ENCODE measurements around the gene APC.

Gene APC

DNA sequence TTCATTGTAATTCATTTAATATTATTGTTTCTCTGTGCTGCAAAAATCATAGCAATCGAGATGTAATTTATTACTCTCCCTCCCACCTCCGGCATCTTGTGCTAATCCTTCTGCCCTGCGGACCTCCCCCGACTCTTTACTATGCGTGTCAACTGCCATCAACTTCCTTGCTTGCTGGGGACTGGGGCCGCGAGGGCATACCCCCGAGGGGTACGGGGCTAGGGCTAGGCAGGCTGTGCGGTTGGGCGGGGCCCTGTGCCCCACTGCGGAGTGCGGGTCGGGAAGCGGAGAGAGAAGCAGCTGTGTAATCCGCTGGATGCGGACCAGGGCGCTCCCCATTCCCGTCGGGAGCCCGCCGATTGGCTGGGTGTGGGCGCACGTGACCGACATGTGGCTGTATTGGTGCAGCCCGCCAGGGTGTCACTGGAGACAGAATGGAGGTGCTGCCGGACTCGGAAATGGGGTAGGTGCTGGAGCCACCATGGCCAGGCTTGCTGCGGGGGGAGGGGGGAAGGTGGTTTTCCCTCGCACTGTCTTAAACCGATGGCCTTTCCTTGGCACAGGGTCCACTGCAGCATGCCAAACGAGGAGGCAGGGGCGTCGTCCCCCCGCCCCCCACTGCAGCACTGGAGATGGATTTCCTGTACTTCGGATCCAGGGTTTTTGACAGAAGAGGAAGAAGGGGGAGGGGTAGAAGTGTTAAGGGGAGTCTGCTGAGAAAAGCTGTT is at the start of gene APC:
Gene APC, plus strand, starts transcription at position 423 of the 728 bp plus-strand sequence. CDS start 17,006 bp downstream, outside the sequence.
- peak; percentile 50 to 68 for DNase-seq (ENCODE audit: low read depth in 2 of 2)

DNA sequence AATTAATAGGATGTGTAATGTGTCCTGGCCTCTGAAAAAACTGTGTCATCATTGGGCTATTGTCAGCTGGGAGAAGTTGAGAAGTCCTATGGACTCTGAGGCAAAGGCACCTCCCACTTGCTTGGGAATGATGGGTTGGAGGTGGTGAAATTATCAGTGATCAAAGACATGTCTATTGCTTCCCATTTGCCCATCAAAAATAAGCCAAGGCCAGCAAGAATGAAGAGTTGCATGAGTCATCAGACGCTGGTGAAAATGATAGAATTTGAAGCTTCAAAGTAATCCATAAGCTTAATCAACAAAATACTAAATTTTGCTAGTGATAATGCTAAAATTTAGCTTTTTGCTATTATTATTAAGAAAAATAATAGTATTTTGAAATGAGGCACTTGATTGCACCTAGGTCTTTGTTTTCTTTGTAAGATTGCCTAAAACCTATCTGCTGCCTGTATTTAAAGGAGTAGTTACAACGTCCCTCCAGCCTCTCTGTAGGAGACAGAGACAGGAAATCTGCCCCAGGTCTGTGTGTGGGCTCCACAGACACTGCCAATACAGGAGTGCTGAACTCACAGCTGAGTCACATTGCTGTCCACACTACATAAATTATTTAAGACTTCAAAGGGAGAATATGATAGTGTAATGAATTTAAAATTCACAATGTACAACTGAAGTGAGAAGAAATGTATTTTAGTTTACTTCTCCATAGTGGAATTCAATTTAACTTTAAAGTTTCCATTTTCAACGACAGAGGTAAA is 48.4 kb upstream of the APC start:
- DNase-seq (ENCODE audit: low read depth in 2 of 2), result no peak

GRCh38 chr5:112690605-112691338 is 46.9 kb upstream of the APC start:
- no peak for DNase-seq (ENCODE audit: low read depth in 2 of 2)

GRCh38 chr5:112691339-112691680 is 46.4 kb upstream of the APC start:
- DNase-seq (ENCODE audit: low read depth in 2 of 2), result no peak

- no peak for DNase-seq (ENCODE audit: low read depth in 2 of 2)
Observed at GRCh38 chr5:112691758-112692157, 45.9 kb upstream of the APC start.

DNA sequence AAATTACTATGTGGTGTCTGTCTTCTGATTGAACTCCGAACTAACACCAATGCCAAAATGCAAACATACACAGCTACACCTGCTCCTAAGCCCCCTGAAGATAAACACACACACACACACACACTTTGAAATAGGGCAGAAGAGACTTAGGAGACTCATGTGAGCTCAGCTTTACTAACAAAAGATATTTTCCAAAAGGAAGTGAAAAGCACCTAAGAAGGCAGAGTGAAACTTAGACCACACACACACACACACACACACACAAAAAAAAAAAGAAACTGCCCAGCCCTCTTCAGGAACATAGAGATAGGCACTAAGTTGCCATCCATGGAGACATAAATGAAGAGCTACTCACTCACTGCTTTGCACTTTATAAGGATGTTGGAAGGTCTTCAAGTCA is 45.2 kb upstream of the APC start:
- DNase-seq (ENCODE audit: low read depth in 2 of 2), result no peak

GRCh38 chr5:112693301-112693700 is 44.4 kb upstream of the APC start:
- no peak for DNase-seq (ENCODE audit: low read depth in 2 of 2)

DNA sequence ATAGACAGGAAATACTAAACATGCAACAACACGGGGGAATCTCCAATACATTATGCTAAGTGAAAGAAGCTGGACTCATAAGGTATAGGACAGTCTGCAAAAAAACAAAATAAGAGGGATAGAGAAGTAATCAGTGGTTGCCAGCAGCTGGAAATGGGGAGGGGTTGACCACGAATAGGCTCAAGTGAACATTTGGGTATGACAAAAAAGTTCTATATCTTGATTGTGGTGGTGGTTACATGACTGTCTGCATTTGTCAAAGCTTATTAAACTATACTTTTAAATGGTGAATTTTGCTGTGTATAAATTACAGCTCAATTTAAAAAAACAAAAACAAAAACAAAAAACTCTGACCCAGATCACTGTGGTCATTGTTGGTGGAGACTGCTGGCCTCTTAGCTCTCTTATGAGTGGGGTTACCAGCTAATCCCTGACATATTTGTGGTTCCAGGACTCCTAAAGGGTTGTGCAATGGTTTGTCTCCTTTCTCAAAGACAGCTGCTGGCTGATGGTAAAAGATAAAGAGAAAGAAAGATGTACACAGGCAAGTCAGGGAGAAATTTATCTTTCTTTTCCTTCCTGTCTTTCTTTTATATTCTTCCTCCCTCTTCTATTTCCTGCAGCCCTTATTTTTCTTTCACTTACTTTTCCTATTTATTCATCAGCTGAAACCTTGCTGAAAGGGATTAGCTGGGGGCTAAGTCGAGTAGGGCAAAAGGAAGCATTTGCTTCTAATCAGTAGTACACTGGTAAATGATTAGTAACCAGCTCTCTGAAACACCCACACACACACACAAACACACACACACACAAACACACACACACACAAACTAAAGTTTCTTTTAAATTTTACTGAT is 42.6 kb upstream of the APC start:
- DNase-seq (ENCODE audit: low read depth in 2 of 2), result no peak

DNA sequence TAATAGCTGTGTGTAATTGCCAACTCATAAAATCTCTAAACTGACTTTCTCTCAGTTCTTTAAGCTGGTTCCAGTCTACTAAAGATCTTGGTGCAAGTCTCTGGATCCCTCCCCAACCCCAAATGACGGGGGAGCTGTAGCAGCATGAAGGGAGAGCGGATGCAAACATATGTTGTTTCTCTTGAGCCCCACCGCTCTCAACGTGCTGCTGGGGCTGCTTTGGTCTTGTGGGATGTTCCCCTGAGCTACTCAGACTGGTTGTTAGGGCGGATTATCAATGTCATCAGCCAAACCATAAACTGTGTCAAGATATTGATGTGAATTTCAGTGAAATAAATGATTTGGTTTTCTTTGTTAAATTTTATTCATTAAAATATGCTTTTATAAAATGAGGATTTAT is 40.9 kb upstream of the APC start:
- DNase-seq (ENCODE audit: low read depth in 2 of 2), result no peak

DNA sequence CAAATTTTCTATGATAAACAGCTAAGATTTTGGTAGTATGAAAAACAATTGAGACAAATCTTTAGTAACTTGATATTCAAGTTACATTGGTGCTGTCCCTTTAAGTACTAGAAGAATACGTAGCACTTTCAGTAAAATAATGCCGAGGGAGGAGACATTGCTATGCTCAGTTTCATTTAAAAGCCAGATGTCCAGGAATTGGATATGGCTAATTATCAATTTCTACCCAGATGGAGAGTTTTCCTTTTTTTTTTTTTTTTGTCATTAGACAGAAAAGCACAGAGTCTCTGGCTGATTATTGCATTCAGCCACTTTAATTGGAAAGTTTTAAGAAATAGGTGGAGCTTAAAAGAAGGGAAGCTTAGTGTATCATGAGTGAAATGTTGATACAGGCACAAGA is 40.4 kb upstream of the APC start:
- DNase-seq (ENCODE audit: low read depth in 2 of 2), result no peak

GRCh38 chr5:112697833-112698232 is 39.9 kb upstream of the APC start:
- no peak for DNase-seq (ENCODE audit: low read depth in 2 of 2)

GRCh38 chr5:112703866-112704820 is 33.5 kb upstream of the APC start:
- no peak for DNase-seq (ENCODE audit: low read depth in 2 of 2)

DNA sequence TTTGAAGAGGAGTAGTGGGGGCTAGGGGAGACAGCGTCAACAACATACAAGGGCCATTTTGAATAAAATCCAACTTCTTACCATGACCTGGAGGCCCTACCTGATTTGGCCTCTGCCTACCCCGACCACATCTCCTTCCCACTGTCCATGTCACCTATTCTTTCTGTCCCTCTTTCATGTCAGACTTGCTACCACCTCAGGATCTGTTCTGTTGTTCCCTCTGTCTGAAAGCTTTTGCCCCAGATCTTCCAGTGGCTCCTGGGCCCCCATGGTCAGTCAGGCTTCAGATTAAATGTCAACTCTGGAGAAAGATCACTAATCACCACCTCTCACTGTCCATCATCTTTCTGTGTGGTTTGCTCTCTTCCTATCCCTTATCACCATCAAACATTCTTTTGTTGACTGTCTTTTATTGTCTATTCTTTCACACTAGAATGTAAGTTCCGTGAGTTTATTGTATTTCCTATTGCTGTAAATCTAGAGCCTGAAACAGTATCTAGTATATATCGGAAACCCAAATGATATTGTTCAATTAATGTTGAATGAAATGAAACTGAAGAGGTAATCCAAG is 31.2 kb upstream of the APC start:
- DNase-seq (ENCODE audit: low read depth in 2 of 2), result no peak

GRCh38 chr5:112707187-112708102 is 30.2 kb upstream of the APC start:
- peak; percentile 86 to 94 for DNase-seq (ENCODE audit: low read depth in 2 of 2)

- DNase-seq (ENCODE audit: low read depth in 2 of 2), result no peak
Observed at GRCh38 chr5:112708103-112708622, 29.5 kb upstream of the APC start.

DNA sequence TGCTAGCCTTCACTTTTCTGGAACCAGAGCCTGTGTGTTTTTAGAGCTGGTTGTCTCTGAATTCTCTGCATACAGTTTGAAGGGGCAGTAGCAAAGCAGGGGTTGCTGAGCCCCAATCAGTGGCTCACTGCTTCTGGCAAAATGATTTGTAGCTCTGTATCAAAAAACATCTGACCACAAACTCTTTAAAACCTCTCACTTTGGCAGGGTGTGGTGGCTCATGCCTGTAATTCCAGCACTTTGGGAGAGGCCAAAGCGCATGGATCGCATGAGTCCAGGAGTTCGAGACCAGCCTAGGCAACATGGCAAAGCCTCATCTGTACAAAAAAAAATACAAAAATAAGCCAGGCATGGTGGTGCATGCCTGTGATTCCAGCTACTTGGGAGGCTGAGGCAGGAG is 28.3 kb upstream of the APC start:
- DNase-seq (ENCODE audit: low read depth in 2 of 2), result no peak

GRCh38 chr5:112710896-112711295 is 26.8 kb upstream of the APC start:
- DNase-seq (ENCODE audit: low read depth in 2 of 2), result no peak

DNA sequence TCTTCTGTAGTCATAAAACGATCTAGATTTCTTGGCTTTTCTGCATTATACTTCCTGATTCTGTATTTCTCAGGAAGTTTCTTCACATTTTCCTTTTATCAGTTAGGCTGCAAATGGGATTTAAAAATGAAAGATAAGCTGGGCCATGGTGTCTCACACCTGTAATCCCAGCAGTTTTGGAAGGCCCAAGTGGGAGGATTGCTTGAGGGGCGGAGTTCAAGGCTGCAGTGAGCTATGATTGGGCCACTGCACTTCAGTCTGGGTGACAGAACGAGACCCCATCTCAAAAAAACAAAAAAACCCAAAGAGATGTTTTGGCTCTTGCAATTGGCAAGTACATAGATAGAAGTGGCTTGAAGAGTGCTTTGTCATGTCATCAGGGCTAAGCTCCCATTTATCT is 26.2 kb upstream of the APC start:
- DNase-seq (ENCODE audit: low read depth in 2 of 2), result no peak

- DNase-seq (ENCODE audit: low read depth in 2 of 2), result no peak
Observed at GRCh38 chr5:112713206-112713605, 24.5 kb upstream of the APC start.

All from stimulated activated CD4-positive, alpha-beta T cell treated with anti-CD3 and anti-CD28 coated beads, Interleukin-1b, Interleukin-23, amount 100 ng/mL, for 4 hours (primary cell).